HG02571 (cell line): ENCODE measurements around the gene MYH6.
"Not testable (repeated sequence)": the region's sequence is repeated elsewhere in the genome, so short reads cannot be mapped to it uniquely, and the experiment has no call there.

Source experiments
- ATAC-seq: cut with Tn5 transposase; IDR thresholded peaks from one replicate; pipeline ENCODE4 v1.9.1; 2021; ENCODE audit warnings: mild to moderate bottlenecking, moderate library complexity; ENCODE audit not compliant: unreplicated experiment

MYH6 gene

DNA sequence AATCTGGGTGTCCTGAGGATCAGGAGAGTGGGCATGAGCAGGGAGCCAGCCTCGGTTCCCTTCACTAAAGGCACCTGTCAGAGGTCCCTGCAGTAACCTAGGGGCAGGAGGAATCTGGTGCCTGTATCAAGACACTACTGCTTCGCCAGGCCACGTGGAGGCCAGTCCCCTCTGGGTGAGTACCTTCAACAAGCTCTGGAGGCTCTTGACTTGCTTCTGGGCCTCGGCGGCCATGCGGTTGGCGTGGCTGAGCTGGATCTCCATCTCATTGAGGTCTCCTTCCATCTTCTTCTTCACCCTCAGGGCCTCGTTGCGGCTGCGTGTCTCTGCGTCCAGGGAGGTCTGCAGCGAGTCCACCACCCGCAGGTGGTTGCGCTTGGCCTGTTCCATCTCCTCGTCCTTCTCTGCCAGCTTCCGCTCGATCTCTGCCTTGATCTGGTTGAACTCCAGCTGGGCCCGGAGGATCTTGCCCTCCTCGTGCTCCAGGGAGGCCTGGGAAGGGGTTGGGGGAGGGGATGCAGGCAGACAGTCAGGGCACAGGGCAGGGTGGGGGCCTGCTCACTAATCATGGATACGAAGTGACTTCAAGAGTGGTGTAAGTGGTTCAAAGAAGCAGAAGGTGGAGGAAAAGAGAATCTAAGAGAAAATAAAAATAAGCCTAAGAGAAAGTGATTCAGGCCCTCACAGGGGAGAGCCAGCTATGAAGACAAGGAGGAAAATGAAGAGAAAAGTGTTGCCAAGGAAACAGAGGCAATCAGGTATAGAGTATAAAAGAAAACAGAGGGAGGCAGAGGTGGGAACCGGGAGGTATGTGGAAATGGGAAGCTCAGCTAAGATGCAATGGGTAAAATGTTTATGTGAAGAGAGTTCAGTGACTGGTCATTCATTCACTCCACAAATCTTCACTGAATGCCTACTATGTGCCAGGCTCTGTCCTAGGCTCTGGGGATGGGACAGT, 8.0 kb upstream of the MYH6 start:
- ATAC-seq: no peak

- ATAC-seq: no peak
Measured at GRCh38 chr14:23414906-23415820, 7.1 kb upstream of the MYH6 start.

DNA sequence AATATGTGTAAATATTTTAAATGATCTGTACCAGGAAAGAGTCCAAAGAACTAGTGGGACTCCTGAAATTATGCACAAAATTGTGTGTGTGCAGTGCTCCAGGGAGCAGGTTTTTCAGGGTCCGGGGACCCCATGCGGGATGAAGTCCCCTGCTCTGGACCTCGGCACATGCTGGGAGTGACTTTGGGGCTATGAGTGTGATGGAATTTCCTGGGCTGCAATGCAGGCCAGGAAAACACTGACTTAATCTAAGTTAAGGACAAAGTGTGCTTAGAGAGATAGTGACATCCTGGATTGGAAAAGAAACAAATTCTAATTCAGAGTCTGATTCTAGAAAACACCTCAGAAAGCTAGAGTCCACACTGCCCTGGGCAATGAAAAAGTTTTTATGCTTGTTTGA, 6.2 kb upstream of the MYH6 start:
- no peak for ATAC-seq

DNA sequence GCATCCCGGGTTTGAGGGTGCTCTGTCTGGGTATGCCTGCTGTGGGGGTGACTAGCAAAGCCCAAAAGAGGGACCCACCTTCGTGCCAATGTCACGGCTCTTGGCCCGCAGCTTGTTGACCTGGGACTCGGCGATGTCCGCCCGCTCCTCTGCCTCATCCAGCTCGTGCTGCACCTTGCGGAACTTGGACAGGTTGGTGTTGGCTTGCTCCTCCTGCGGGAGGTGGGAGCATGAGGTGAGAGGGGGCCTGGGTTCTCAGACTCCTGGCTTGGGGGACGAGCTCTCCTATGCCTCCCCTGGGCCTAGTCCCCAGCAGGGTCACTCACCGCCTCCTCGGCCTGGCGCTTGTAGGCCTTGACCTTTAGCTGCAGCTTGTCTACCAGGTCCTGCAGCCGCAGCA, 5.6 kb upstream of the MYH6 start:
- ATAC-seq: no peak

GRCh38 chr14:23411563-23412525, 3.8 kb upstream of the MYH6 start:
- no peak for ATAC-seq

GRCh38 chr14:23409966-23410635, 2.0 kb upstream of the MYH6 start:
- no peak for ATAC-seq

DNA sequence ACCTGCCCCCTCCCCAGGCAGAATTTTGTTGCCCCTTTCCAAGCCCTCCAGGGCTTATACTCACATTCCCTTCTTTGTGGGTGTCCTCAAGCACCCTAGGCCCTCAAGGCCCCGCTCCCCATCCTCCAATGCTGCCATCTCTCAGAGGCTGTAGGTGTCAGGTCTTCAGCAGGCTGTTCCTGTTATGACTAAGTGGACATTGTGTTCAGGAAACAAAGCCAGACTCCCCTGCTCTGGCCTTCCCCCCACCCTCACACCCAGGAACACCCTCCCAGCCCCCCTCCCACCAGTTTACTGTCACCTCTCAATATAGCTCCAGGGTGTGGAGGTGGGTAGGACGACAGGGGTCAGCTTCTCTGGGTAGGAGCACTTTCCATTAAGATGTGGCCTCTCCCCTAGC, 1.4 kb upstream of the MYH6 start:
- ATAC-seq: no peak

DNA sequence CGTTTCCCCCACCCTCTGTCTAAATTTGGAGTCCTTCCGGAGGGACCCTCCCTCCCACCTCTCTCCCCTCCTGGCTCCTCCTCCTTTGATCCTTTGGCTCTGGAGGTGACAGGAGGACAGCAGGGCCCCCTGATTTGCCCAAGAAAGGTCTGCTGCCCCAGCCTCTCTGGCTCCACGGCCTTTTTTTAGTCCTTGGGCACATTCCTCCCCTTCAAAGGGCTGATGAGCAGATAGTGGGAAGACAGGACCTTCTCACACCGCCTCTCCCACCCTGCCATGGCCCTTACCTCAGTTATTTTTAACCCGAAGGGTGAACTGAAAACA, 196 bp upstream of the MYH6 start:
- ATAC-seq: no peak

GRCh38 chr14:23406725-23407355, 1.2 kb downstream of the MYH6 start:
- ATAC-seq: no peak

DNA sequence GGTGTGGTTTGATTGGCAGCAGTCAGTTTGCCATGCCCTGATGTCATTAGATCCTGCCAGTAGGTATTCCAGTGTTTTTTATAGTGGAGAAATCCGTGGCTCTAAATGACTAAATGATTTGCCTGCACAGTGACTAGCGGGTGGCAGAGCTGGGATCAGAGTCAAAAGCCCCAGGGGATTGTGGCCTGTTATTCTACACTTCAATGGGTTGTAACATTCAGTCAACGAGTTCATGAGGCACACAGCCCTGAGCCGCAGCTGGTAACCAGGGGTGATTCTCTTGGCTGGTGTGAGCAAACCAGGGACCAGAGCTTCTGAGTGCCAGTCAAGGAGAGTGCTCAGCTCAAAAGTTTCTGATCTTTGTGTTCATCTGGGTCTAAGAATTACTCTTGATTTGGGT, 1.8 kb downstream of the MYH6 start:
- no peak for ATAC-seq

- ATAC-seq: no peak
Measured at GRCh38 chr14:23405516-23406025, 2.5 kb downstream of the MYH6 start.

DNA sequence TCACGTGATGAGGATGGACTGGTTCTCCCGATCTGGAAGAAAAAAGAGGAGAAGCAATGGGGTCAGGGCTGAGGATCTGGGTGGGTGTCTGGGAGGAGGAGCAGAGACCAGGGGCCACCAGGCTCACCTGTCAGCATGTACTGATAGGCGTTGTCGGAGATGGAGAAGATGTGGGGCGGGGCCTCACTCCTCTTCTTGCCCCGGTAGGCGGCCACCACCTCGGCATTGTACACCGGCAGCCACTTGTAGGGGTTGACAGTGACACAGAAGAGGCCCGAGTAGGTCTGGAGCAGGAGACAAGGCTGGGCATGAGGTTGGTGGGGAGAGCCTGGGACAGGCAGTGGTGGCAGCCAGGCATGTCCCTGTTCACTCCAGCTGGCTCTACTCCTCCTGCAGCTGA, 3.0 kb downstream of the MYH6 start:
- ATAC-seq: no peak

GRCh38 chr14:23404331-23404900, 3.7 kb downstream of the MYH6 start:
- ATAC-seq: no peak

DNA sequence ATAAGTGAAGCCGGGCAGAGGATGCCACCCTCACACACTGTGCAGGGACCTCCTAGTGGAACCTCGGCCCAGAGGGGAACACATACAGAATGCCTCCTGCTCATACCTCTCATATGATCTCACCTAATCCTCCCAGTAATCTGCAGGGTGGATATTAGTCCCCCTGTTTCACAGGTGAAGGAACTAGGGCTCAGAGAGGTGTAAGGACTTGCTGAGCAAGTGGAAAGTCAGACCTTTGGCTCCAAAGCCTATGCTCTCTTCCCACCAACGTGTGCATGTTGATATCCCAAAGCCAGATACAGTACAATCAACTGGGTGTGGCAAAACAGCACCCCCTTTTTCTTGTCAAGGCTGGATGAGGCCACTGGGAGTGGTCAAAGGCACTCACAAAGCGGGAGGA, 4.2 kb downstream of the MYH6 start:
- no peak for ATAC-seq

- no peak for ATAC-seq
Measured at GRCh38 chr14:23403139-23403438, 5.0 kb downstream of the MYH6 start.

DNA sequence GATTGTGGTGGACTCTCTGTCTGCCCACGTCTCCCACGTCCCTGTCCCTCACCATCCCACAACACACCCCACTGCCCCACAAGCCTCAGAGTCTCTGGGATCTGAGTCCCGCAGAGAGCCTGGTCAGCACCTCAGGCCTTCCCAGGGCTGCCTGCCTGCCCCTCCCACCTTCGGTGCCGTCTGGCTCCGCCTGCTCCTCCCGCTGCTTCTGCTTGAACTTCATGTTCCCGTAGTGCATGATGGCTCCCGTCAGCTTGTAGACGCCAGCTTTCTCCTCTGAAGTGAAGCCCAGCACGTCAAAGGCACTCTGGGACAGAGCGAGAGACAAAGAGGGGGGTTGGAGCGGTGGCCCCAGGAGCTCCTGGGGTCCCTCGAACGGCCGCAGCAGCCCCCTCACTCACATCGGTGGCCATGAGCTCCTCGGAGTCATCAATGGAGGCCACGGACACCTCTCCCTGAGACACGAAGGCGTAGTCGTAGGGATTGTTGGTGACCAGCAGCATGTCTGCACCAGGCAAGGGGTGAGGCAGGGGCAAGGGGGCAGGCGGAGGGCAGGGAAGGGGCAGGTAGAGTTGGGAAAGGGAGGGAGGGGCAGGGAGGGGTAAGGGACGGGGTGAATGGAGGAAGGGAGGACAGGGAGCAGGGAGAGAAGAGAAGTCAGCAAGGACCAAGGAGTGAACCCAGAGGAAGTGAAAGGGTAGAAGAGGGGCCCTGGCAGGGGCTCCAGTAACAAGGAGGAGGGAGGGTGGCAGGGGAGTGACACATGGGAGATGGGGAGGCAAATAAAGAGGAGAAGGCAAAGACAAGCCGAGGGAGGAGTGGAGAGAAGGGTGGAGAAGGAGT, 5.6 kb downstream of the MYH6 start:
- ATAC-seq: no peak

DNA sequence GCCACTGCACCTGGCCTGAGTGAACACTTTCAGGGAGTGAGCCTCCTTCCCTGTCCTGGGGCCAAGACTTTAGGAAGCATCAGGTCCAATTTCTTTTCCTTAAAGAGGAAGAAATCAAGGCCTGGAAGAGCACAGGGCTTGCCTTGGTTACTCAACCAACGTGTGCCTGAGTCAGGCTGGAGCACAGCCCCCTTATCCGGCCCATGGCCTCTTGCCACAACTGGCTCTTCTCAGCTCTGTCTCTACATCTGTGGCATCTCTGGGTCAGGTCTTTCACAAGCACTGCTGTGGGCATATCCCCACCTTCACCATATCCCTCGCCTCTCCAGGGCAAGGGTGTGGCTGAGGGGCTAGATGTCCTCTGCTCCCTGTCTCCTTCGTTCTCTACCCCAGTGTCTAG, 6.8 kb downstream of the MYH6 start:
- no peak for ATAC-seq

GRCh38 chr14:23400496-23401149, 7.5 kb downstream of the MYH6 start:
- not testable (repeated sequence) for ATAC-seq
